Fibroblast of the aortic adventitia (primary cell): ENCODE results near the gene DUS1L. TPM values are rescaled to one million over a fixed set of nuclear protein-coding genes. Genes with fewer than 3 reads are reported as not detected.

Experiments
- DNase-seq: peaks from one replicate; pipeline ENCODE4 v3.0.0-alpha.2; 2010; ENCODE audit warnings: low read depth
- H3K4me3 ChIP-seq: 2 replicates; pipeline ENCODE4 v1.5.1; 2011; ENCODE audit warnings: low read depth, mild to moderate bottlenecking, control low read depth, low read length, moderate library complexity
- CTCF ChIP-seq: IDR thresholded peaks from 2 replicates; pipeline ENCODE4 v1.5.1; 2011; ENCODE audit warnings: mild to moderate bottlenecking, low read length, control low read depth, inconsistent platforms; ENCODE audit not compliant: insufficient read depth
- total RNA-seq: library from RNA; depleted of rRNA; stranded (reverse); fragments of >200 nt; gene quantifications from 2 replicates; pipeline ENCODE4 v1.2.3, GENCODE V29; 2012; ENCODE audit warnings: low replicate concordance

DUS1L gene
- total RNA-seq, 1 donor = 33.8 TPM

- DNase-seq = no peak
- peak overlapping the region; percentile 63 for H3K4me3 ChIP-seq
- TF ChIP-seq CTCF = no peak
These were observed 27.8 kb downstream of the DUS1L start for GRCh38 chr17:82037889-82038195.

GRCh38 chr17:82037092-82037888, 28.3 kb downstream of the DUS1L start, which contains the start of gene DCXR:
Gene DCXR, minus strand, starts transcription at chr17:82037697. Its CDS starts 15 bp downstream, at chr17:82037682.
- H3K4me3 ChIP-seq = peak within 1 kb of the TSS; percentile 79
- TF ChIP-seq CTCF = peak; percentile 50
- peak; percentile 92 for DNase-seq

GRCh38 chr17:82036634-82037091, 28.9 kb downstream of the DUS1L start:
- no peak for DNase-seq
- peak overlapping the region; percentile 79 for H3K4me3 ChIP-seq
- no peak for TF ChIP-seq CTCF

GRCh38 chr17:82035956-82036633, 29.5 kb downstream of the DUS1L start:
- H3K4me3 ChIP-seq = peak overlapping the region; percentile 79
- TF ChIP-seq CTCF = no peak
- DNase-seq = no peak

- no peak for TF ChIP-seq CTCF
- no peak for DNase-seq
- no peak overlapping the region for H3K4me3 ChIP-seq
These were observed 30.1 kb downstream of the DUS1L start for GRCh38 chr17:82035488-82035887.

GRCh38 chr17:82034371-82035011, 31.1 kb downstream of the DUS1L start:
- no peak overlapping the region for H3K4me3 ChIP-seq
- no peak for TF ChIP-seq CTCF
- no peak for DNase-seq
